HepG2 (cell line): Measurements from ENCODE around the gene PYGO2. TPM values are rescaled to one million over a fixed set of nuclear protein-coding genes. Genes with fewer than 3 reads are reported as not detected.

Experiments
- AHR ChIP-seq: IDR thresholded peaks from 2 replicates; pipeline ENCODE4 v1.6.1; 2018; ENCODE audit warnings: missing genetic modification reagents, missing compliant biosample characterization
- ERF ChIP-seq: IDR thresholded peaks from 2 replicates; pipeline ENCODE4 v1.6.1; 2018; ENCODE audit warnings: missing biosample characterization, missing genetic modification reagents
- GFI1 ChIP-seq: sonication (generic); formaldehyde crosslinking; IDR thresholded peaks from 2 replicates; pipeline ENCODE4 v1.5.0; 2020; ENCODE audit warnings: missing genetic modification reagents, mild to moderate bottlenecking, borderline replicate concordance
- HNRNPL ChIP-seq: fragments of 200-400 bp; formaldehyde crosslinking; IDR thresholded peaks from 2 replicates; pipeline ENCODE4 v1.6.1; 2017; ENCODE audit warnings: mild to moderate bottlenecking, low read depth, low read length
- KDM2A ChIP-seq: sonication (generic); formaldehyde crosslinking; IDR thresholded peaks from 2 replicates; pipeline ENCODE4 v1.4.0; 2020; ENCODE audit warnings: low read depth, missing genetic modification reagents, borderline replicate concordance
- MED13 ChIP-seq: sonication (generic); formaldehyde crosslinking; IDR thresholded peaks from 2 replicates; pipeline ENCODE4 v1.5.0; 2020; ENCODE audit warnings: missing genetic modification reagents
- MZF1 ChIP-seq: sonication (generic); formaldehyde crosslinking; IDR thresholded peaks from 2 replicates; pipeline ENCODE4 v1.8.1; 2023; ENCODE audit warnings: mild to moderate bottlenecking, missing genetic modification reagents, borderline replicate concordance
- RBM39 ChIP-seq: fragments of 200-400 bp; formaldehyde crosslinking; IDR thresholded peaks from one replicate; pipeline ENCODE4 v1.6.1; 2018; ENCODE audit warnings: antibody characterized with exemption, mild to moderate bottlenecking, low read depth, low read length; ENCODE audit not compliant: poor library complexity, severe bottlenecking
- ZBTB40 ChIP-seq, 2 experiments: fragments of 450-650 bp in 1 of 2; sonication (generic) in 1 of 2; formaldehyde crosslinking in 1 of 2; IDR thresholded peaks; 2 replicates each; pipeline versions ENCODE4 v1.6.1 to v1.8.0; 2016 to 2022; ENCODE audit warnings: antibody characterized with exemption in 1 of 2, mild to moderate bottlenecking in 1 of 2, missing genetic modification reagents in 1 of 2
- ZNF205 ChIP-seq: IDR thresholded peaks from 2 replicates; pipeline ENCODE4 v1.6.1; 2018; ENCODE audit warnings: missing biosample characterization, missing genetic modification reagents
- ZNF280B ChIP-seq: sonication (generic); formaldehyde crosslinking; IDR thresholded peaks from 2 replicates; pipeline ENCODE4 v1.5.0; 2020; ENCODE audit warnings: missing genetic modification reagents, mild to moderate bottlenecking, borderline replicate concordance
- ZNF337 ChIP-seq: sonication (generic); formaldehyde crosslinking; IDR thresholded peaks from 2 replicates; pipeline ENCODE4 v1.5.1; 2020; ENCODE audit warnings: missing genetic modification reagents, low read depth, mild to moderate bottlenecking, borderline replicate concordance
- ZNF44 ChIP-seq: sonication (generic); formaldehyde crosslinking; IDR thresholded peaks from 2 replicates; pipeline ENCODE4 v1.5.1; 2020; ENCODE audit warnings: mild to moderate bottlenecking, missing genetic modification reagents
- ZNF567 ChIP-seq: sonication (generic); formaldehyde crosslinking; IDR thresholded peaks from 2 replicates; pipeline ENCODE4 v1.8.1; 2023; ENCODE audit warnings: mild to moderate bottlenecking, missing genetic modification reagents, borderline replicate concordance
- ZNF574 ChIP-seq: sonication (generic); formaldehyde crosslinking; IDR thresholded peaks from 2 replicates; pipeline ENCODE4 v1.4.0; 2020; ENCODE audit warnings: missing genetic modification reagents
- ZNF768 ChIP-seq: sonication (generic); formaldehyde crosslinking; IDR thresholded peaks from 2 replicates; pipeline ENCODE4 v1.4.0; 2020; ENCODE audit warnings: missing genetic modification reagents
- polyA plus RNA-seq, 8 experiments: library from polyadenylated mRNA; depleted of rRNA in 3 of 8; stranded (reverse) in 7 of 8; unstranded in 1 of 8; fragments of >200 nt; fragmentation: Illumina TruSeq in 4 of 8; extraction: Trizol in 4 of 8; gene quantifications; 2 replicates each; pipeline versions ENCODE4 v1.2.1 to v1.2.3, GENCODE V29; 2011 to 2016; ENCODE audit warnings: low read depth in 4 of 8, missing spikeins in 1 of 8, mixed read lengths in 1 of 8; ENCODE audit not compliant: insufficient read depth in 1 of 8
- total RNA-seq, 5 experiments: library from RNA; depleted of rRNA; stranded (reverse); fragments of >200 nt; fragmentation: Illumina TruSeq; extraction: Trizol; gene quantifications; 2 replicates each; pipeline ENCODE4 v1.2.3, GENCODE V29; 2016; ENCODE audit warnings: low read depth in 1 of 5

PYGO2 gene
- total and polyA plus RNA-seq, 2 of the 13 experiments (the other 11 are each of a cell fraction or from before 2014, with no cell fraction given): 20.3 to 21.8 TPM

- TF ChIP-seq ZNF280B (CRISPR knock-in tag) (no peak), ZBTB40 (IDR thresholded peaks at IDR 0.05) (no peak), ZBTB40 (CRISPR knock-in tag; IDR thresholded peaks at IDR 0.05) (peak; percentile 51; the same call in 1 of the 2 replicates), ZNF574 (CRISPR knock-in tag) (peak; percentile 54), GFI1 (CRISPR knock-in tag) (peak; percentile 57; the same call in 1 of the 2 replicates), HNRNPL (peak; percentile 85), KDM2A (CRISPR knock-in tag) (peak; percentile 37; the same call in 1 of the 2 replicates), MZF1 (CRISPR knock-in tag) (no peak), RBM39 (no peak), ZNF337 (CRISPR knock-in tag) (0 out of 2 replicates have a peak, but pooled peaks have one; percentile 76), ZNF567 (CRISPR knock-in tag) (no peak), ZNF44 (CRISPR knock-in tag) (no peak), ZNF768 (CRISPR knock-in tag) (peak; percentile 78), ZNF205 (CRISPR knock-in tag) (no peak), MED13 (no peak), ERF (CRISPR knock-in tag) (peak; percentile 64; the same call in 1 of the 2 replicates), AHR (no peak; the same call in 1 of the 2 replicates)
Measured at GRCh38 chr1:154931940-154932487, 29.6 kb downstream of the PYGO2 start (continued).
